Iris pigment epithelial cell (primary cell): ENCODE results near the gene WBP2.
"Not testable (repeated sequence)": the region's sequence is repeated elsewhere in the genome, so short reads cannot be mapped to it uniquely, and the experiment has no call there.

Source experiments
- DNase-seq: peaks from one replicate; pipeline ENCODE4 v3.0.0-alpha.2; 2011; ENCODE audit warnings: low read depth

Gene WBP2

DNA sequence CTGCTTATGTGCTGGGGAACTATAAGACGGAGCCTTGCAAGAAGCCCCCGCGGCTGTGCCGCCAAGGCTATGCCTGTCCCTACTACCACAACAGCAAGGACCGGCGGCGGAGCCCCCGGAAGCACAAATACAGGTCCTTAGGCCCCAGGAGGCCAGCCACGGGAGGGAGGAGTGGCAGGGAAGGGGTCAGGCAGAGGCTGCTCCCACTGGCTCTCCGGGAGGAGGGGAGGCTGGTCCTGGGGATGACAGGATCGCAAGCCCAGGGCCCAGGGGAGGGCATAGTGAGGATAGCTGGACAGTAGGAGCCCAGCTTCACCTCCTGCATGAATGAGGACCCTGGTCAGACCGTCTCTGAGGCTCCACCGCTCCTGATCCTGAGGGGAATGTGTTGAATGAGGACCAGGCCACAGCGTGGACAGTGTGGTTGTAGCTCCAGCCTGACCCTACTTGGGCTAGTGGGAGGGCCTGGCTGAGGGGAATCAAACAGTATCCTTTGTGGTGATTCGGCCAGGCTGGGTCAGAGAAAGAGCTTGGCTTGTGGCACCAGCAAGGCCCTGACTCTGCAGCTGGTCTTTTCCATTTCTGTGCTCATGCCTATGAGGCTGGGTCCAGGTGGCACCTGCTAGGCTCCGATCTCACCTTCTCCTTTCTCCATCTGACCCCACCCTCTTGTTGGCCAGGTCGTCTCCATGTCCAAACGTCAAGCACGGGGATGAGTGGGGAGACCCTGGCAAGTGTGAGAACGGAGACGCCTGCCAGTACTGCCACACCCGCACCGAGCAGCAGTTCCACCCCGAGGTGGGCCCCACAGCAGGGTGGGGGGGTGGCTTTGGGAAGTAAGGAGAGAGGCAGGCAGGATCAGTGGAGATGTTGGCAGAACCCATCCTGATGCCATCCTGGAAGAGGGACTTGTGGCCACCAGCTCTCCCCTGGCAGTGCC lies 41.8 kb downstream of the WBP2 start:
- DNase-seq = no peak

DNA sequence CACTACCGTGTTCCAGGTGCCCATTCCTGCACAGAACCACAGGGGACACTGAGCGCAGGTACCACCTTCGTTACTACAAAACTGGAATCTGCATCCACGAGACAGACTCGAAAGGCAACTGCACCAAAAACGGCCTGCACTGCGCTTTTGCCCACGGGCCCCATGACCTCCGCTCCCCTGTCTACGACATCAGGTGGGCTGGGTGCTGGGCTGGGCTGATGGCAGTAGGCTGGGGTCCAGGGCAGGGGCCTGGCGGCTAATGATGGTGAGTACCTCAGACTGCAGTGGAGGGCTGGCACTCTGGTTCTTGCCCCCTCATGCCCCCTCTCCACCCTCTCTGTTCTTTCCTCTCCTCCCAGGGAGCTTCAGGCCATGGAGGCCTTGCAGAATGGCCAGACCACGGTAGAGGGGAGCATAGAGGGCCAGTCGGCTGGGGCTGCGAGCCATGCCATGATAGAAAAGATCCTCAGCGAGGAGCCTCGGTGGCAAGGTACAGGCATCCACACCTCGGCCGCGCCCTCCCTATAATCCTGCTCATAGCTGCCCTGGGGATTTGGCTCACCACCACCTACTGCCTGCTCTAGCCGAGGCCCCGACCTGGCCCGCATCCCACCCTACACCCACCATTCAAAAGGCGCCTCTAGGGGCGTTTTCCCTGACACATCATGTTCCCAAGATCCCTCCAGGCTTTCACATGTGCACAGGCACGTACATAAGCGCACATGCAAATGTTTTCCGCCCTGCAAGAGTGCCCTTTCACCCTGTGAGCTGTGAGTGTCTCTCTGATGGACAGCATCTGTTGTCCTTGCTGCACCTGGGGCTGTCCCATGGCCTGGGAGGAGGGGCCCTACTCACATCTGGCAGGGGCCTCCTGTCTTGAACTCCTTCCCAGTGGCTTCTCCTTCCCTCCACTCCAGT lies 42.8 kb downstream of the WBP2 start:
- no peak for DNase-seq

DNA sequence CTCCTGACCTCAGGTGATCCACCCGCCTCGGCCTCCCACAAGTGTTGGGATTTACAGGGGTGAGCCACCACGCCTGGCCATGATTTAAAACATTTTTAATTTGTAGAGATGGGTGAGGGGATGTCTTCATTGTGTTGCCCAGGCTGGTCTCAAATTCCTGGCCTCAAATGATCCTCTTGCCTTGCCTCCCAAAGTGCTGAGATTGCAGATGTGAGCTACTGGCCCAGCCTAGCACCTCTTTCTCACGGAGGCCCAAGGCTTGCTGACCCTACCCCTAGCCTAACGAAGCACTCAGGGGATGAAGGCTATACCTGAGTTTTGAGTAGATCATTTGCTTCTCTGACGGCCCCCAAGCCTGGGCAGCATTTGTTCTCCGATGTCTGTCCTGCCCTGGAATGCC lies 44.0 kb downstream of the WBP2 start:
- DNase-seq = no peak

- not testable (repeated sequence) for DNase-seq
Observed at GRCh38 chr17:75810756-75811155, 44.4 kb downstream of the WBP2 start.

GRCh38 chr17:75810216-75810615 lies 44.9 kb downstream of the WBP2 start:
- no peak for DNase-seq

DNA sequence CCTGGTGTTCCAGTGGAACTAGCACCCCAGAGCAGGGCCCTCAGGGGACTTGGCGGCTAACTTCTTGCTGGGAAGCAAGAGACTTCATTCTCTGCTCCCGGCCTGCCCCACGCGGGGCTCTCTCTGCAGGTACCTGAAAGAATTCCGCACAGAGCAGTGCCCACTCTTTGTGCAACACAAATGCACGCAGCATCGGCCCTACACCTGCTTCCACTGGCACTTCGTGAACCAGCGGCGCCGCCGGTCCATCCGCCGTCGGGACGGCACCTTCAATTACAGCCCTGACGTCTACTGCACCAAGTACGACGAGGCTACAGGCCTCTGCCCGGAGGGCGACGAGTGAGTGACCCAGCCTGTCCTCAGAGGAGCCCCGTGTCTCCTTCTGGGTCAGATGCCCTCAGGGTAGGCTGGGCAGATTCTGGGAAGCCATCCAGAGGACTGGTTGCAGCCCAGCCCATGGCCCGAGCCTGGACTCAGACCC lies 45.5 kb downstream of the WBP2 start:
- no peak for DNase-seq

- peak; percentile 25 for DNase-seq
Observed at GRCh38 chr17:75808905-75809621, 46.1 kb downstream of the WBP2 start.

DNA sequence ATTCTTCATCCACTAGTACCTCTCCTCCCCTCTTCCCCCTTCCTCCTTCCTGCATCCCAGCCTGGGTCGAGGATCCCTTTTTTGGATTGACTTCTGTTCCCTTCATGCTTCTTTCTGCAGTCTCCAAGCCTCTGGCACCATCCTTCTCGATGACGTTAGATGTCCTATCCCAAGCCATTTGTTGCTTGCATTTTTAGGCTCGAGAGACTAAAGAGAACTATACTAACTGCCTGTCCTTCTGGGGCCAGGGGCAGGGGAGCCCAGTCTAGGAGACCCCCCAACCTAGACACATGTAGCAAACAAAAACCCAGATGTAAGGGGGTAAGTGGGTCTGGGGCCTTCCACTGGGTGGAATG lies 46.6 kb downstream of the WBP2 start:
- DNase-seq = no peak

GRCh38 chr17:75807861-75808260 lies 47.3 kb downstream of the WBP2 start:
- DNase-seq = no peak

DNA sequence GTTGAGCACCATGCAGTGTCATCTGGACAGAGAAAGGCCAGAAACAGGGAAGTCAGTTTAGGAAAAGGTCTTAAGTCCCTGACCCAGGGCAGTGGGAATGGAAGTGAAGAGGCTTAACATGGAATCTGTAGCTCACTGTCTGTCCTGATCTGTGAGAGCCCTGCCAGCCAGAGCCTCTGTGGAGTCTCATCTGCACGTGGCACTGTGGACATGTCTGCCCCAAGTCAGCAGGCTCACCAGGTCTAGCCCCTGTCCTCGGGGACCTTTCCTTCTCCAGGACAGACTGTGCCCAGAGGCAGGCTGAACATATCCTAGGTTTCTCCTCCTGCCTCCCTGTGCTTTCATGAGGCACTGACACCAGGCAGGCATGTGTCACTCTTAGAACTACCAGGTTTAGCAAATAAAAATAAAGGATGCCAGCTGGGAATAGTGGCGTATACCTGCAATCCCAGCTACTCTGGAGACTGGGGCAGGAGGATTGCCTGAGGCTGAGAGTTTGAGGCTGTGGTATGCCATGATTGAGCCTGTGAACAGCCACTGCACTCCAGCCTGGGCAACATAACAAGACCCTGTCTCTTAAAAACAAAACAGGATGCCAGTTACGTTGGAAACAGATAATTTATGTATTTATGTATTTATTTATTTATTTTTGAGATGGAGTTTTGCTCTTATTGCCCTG lies 48.2 kb downstream of the WBP2 start:
- DNase-seq = no peak

DNA sequence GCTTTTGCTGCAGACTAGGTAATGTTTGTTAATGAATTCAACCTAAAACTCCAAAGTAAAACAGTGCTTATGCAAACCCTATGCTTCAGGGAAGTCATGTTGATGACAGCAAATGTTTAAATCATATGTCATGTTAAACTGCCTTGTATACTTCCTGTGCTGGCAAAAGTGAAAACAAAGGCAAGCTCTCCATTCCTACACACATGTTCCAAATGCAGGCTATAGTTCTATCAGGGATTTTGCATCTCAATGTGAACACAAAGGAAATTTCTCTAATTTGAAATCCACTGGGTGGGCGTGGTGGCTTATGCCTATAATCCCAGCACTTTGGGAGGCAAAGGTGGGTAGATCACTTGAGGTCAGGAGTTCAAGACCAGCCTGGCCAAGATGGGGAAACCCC lies 51.3 kb downstream of the WBP2 start:
- DNase-seq = no peak

DNA sequence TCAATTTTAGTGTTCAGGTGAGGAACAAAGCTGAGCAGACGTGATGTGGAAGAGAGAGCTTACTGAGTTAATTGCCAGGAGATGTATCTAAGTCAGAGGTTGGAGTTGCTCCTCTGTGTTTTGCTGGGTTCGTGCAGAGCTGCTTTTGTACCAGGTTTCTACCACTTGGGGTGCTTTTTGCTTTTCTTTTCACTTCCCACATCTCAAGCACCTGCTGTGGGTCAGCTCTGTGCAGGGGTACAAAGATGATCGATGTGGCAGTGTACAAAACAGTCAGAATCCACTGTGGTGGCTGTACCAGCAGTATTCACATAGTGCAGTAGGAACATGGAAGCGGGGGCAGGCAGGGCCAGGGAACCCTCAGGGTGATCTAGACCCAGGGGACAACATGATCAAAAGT lies 55.7 kb downstream of the WBP2 start:
- no peak for DNase-seq

DNA sequence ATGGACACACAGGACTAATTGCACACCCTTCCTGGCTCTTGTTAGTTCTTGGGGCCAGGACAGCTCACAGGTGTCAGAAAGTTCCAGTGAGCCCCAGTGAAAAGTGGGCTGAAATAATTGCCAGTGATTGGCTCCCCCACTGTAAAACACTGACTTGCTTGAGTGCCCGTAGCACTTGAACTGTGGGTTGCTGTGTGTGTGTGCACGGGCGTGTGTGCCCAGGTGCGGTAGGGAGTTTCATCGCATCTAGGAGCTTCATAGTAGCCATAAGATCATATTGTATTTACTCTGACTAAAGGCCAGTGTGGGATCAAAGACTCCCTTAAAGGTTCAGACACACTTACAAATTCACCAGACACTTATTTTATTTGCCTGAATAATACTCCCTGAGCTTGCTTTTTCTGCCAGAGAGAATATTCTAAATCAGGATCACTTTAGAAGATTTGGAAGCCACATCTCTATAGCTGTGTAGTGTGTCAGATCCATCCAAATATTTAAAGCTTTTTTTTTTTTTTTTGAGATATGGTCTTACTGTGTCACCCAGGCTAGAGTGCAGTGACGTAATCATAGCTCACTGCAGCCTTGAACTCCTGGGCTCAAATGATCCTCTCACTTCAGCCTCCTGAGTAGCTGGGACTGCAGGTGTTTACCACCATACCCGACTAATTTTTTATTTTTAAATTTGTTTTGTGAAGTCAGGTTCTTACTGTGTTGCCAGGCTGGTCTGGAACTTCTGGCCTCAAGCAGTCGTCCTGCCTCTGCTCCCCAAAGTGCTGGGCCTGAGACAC lies 59.1 kb downstream of the WBP2 start:
- no peak for DNase-seq
